ENCODE results near the gene MARCKSL1.

GRCh38 chr1:32299327-32299726 lies 36.7 kb downstream of the MARCKSL1 start:
- TF ChIP-seq CTCF (IDR thresholded peaks at IDR 0.05; ENCODE audit: low read depth, low read length) (no peak), POLR2A (IDR thresholded peaks at IDR 0.05; ENCODE audit: extremely low read depth, insufficient read length) (no peak)
